Breast epithelium (tissue), 4 donors: ENCODE measurements around the gene FEN1. TPM values are rescaled to one million over a fixed set of nuclear protein-coding genes. Genes with fewer than 3 reads are reported as not detected.

Experiments
- DNase-seq, 2 donors: peaks; one replicate each; pipeline ENCODE4 v3.0.0-alpha.2; 2019; ENCODE audit warnings: low spot score in 2 of 2
- H3K27ac ChIP-seq, 2 donors: fragments of 200-600 bp; sonication (generic) in 1 of 2; one replicate each; pipeline ENCODE4 v1.5.1; 2016 to 2019; ENCODE audit warnings: mild to moderate bottlenecking in 1 of 2
- H3K27me3 ChIP-seq, 2 donors: fragments of 200-600 bp; sonication (generic) in 1 of 2; one replicate each; pipeline versions ENCODE4 v1.5.1 to v1.6.0; 2017 to 2019; ENCODE audit warnings: control low read depth in 1 of 2, mild to moderate bottlenecking in 1 of 2
- H3K36me3 ChIP-seq: fragments of 200-600 bp; one replicate; pipeline ENCODE4 v1.5.1; 2019
- H3K4me1 ChIP-seq, 2 donors: fragments of 200-600 bp; sonication (generic); one replicate each; pipeline ENCODE4 v1.5.1; 2016 to 2019; ENCODE audit warnings: control low read depth in 1 of 2
- H3K4me3 ChIP-seq, 3 donors: fragments of 200-600 bp; sonication (generic); 1 replicate in 2 of 3; 2 replicates in 1 of 3; pipeline ENCODE4 v1.5.1; 2016 to 2019; ENCODE audit warnings: mild to moderate bottlenecking in 3 of 3, moderate library complexity in 2 of 3
- H3K9me3 ChIP-seq, 2 donors: fragments of 200-600 bp; sonication (generic) in 1 of 2; one replicate each; pipeline ENCODE4 v1.5.1; 2016 to 2019; ENCODE audit warnings: control low read depth in 1 of 2
- CTCF ChIP-seq, 3 donors: fragments of 450-650 bp; IDR thresholded peaks; one replicate each; pipeline ENCODE4 v1.5.1; 2016 to 2017; ENCODE audit warnings: antibody characterized with exemption in 3 of 3, mild to moderate bottlenecking in 3 of 3, moderate library complexity in 3 of 3
- POLR2A ChIP-seq: fragments of 450-650 bp; IDR thresholded peaks from one replicate; pipeline ENCODE4 v1.6.1; 2016; ENCODE audit warnings: antibody characterized with exemption, mild to moderate bottlenecking, moderate library complexity
- POLR2AphosphoS5 ChIP-seq, 3 donors: sonication (generic); formaldehyde crosslinking; IDR thresholded peaks; one replicate each; pipeline ENCODE4 v1.6.1; 2017; ENCODE audit warnings: antibody characterized with exemption in 3 of 3
- intact Hi-C: fragments of 100-400 bp; cut with DNase I; formaldehyde crosslinking; loops from one replicate; pipeline ENCODE4 v1.15.1; 2023; ENCODE audit warnings: low total_unique reads
- total RNA-seq, 3 donors: library from RNA; depleted of rRNA; stranded (reverse); fragments of >200 nt; gene quantifications; one replicate each; pipeline ENCODE4 v1.1.0, GENCODE V29; 2016

The FEN1 gene
- total RNA-seq, 3 donors from 2014 or later: 5.9 to 9.2 (median 8.5) TPM

GRCh38 chr11:61800331-61801281 is 7.9 kb downstream of the FEN1 start:
- no peaks in the 10 kb centered on the region for H3K9me3 ChIP-seq
- intact Hi-C loops: no loop called here
- no peak overlapping the region for H3K4me3 ChIP-seq
- no peaks in the 10 kb centered on the region for H3K4me1 ChIP-seq
- TF ChIP-seq POLR2AphosphoS5 (IDR thresholded peaks at IDR 0.05) (no peak), POLR2A (no peak), CTCF (IDR thresholded peaks at IDR 0.05) (no peak)
- DNase-seq: no peak
- no peaks in the 10 kb centered on the region for H3K27me3 ChIP-seq
- H3K27ac ChIP-seq: no peak overlapping the region
- no peaks in the 10 kb centered on the region for H3K36me3 ChIP-seq

- no peaks in the 10 kb centered on the region for H3K9me3 ChIP-seq
- intact Hi-C loops: no loop called here
- no peaks in the 10 kb centered on the region for H3K36me3 ChIP-seq
- H3K4me3 ChIP-seq: no peak overlapping the region
- DNase-seq: no peak
- H3K4me1 ChIP-seq: no peaks in the 10 kb centered on the region
- H3K27me3 ChIP-seq: no peaks in the 10 kb centered on the region
- TF ChIP-seq POLR2AphosphoS5 (IDR thresholded peaks at IDR 0.05): no peak
- TF ChIP-seq CTCF (IDR thresholded peaks at IDR 0.05): no peak
- no peak for TF ChIP-seq POLR2A
- H3K27ac ChIP-seq: no peak overlapping the region
These were observed 9.9 kb downstream of the FEN1 start for GRCh38 chr11:61802605-61803004.

GRCh38 chr11:61803889-61804647 is 11.4 kb downstream of the FEN1 start:
- H3K4me1 ChIP-seq: no peaks in the 10 kb centered on the region
- H3K9me3 ChIP-seq: no peaks in the 10 kb centered on the region
- DNase-seq: no peak
- TF ChIP-seq POLR2A (no peak), CTCF (IDR thresholded peaks at IDR 0.05) (no peak), POLR2AphosphoS5 (IDR thresholded peaks at IDR 0.05) (no peak)
- no peak overlapping the region for H3K4me3 ChIP-seq
- no peak overlapping the region for H3K27ac ChIP-seq
- no peaks in the 10 kb centered on the region for H3K36me3 ChIP-seq
- no peaks in the 10 kb centered on the region for H3K27me3 ChIP-seq
- intact Hi-C loops: no loop called here

- H3K9me3 ChIP-seq: no peaks in the 10 kb centered on the region
- H3K4me1 ChIP-seq: no peaks in the 10 kb centered on the region
- DNase-seq: no peak
- TF ChIP-seq POLR2A (no peak), POLR2AphosphoS5 (IDR thresholded peaks at IDR 0.05) (no peak), CTCF (IDR thresholded peaks at IDR 0.05) (no peak)
- no peaks in the 10 kb centered on the region for H3K36me3 ChIP-seq
- intact Hi-C loops: no loop called here
- no peak overlapping the region for H3K27ac ChIP-seq
- H3K4me3 ChIP-seq: no peak overlapping the region
- H3K27me3 ChIP-seq: no peaks in the 10 kb centered on the region
These were observed 12.4 kb downstream of the FEN1 start for GRCh38 chr11:61805146-61805545.

GRCh38 chr11:61806785-61807184 is 14.1 kb downstream of the FEN1 start:
- no peaks in the 10 kb centered on the region for H3K36me3 ChIP-seq
- no peaks in the 10 kb centered on the region for H3K4me1 ChIP-seq
- TF ChIP-seq POLR2AphosphoS5 (IDR thresholded peaks at IDR 0.05) (no peak), CTCF (IDR thresholded peaks at IDR 0.05) (no peak), POLR2A (no peak)
- H3K9me3 ChIP-seq: no peaks in the 10 kb centered on the region
- H3K27ac ChIP-seq: no peak overlapping the region
- intact Hi-C loops: no loop called here
- DNase-seq: no peak
- no peaks in the 10 kb centered on the region for H3K27me3 ChIP-seq
- no peak overlapping the region for H3K4me3 ChIP-seq
